Uterus (tissue), 2 donors: ENCODE results near the gene LRRC8A.

Source experiments
- POLR2A ChIP-seq, 2 donors: fragments of 450-650 bp; IDR thresholded peaks; one replicate each; pipeline ENCODE4 v1.6.1; 2016; ENCODE audit warnings: antibody characterized with exemption in 2 of 2, mild to moderate bottlenecking in 1 of 2, moderate library complexity in 1 of 2
- TF ChIP-seq, protein P1 (sequence below), 4 experiments: fragments of 200-600 bp in 2 of 4; fragments of 450-650 bp in 2 of 4; sonication (generic) in 2 of 4; IDR thresholded peaks; one replicate each; pipeline ENCODE4 v1.5.1; 2016 to 2019; ENCODE audit warnings: antibody characterized with exemption in 4 of 4, mild to moderate bottlenecking in 2 of 4, moderate library complexity in 1 of 4

- TF ChIP-seq, protein P1, sequence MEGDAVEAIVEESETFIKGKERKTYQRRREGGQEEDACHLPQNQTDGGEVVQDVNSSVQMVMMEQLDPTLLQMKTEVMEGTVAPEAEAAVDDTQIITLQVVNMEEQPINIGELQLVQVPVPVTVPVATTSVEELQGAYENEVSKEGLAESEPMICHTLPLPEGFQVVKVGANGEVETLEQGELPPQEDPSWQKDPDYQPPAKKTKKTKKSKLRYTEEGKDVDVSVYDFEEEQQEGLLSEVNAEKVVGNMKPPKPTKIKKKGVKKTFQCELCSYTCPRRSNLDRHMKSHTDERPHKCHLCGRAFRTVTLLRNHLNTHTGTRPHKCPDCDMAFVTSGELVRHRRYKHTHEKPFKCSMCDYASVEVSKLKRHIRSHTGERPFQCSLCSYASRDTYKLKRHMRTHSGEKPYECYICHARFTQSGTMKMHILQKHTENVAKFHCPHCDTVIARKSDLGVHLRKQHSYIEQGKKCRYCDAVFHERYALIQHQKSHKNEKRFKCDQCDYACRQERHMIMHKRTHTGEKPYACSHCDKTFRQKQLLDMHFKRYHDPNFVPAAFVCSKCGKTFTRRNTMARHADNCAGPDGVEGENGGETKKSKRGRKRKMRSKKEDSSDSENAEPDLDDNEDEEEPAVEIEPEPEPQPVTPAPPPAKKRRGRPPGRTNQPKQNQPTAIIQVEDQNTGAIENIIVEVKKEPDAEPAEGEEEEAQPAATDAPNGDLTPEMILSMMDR (IDR thresholded peaks at IDR 0.05): no peak
- TF ChIP-seq POLR2A (IDR thresholded peaks at IDR 0.05): no peak
These were observed 40.0 kb upstream of the LRRC8A start for GRCh38 chr9:128841694-128842492.
